Fibroblast of lung (primary cell): ENCODE data around the gene NUCB1. TPM values are rescaled to one million over a fixed set of nuclear protein-coding genes. Genes with fewer than 3 reads are reported as not detected.
A peak's percentile ranks its signal among the peaks of the same experiment; 100 is the strongest.

Experiments used
- DNase-seq, 2 donors: peaks; one replicate each; pipeline versions ENCODE4 v3.0.0 to v3.0.0-alpha.2; 2010; ENCODE audit warnings: low read depth in 2 of 2
- H2AFZ ChIP-seq: 2 replicates; pipeline ENCODE4 v1.5.1; 2012; ENCODE audit warnings: low read length, control low read depth, inconsistent platforms
- H3K27ac ChIP-seq: 2 replicates; pipeline ENCODE4 v1.5.1; 2011; ENCODE audit warnings: low read length, control low read depth; ENCODE audit not compliant: insufficient read depth
- H3K27me3 ChIP-seq: 2 replicates; pipeline ENCODE4 v1.5.1; 2011; ENCODE audit warnings: mild to moderate bottlenecking, low read length; ENCODE audit not compliant: control insufficient read depth, insufficient read depth
- H3K36me3 ChIP-seq: 2 replicates; pipeline ENCODE4 v1.5.1; 2011; ENCODE audit warnings: low read length; ENCODE audit not compliant: control insufficient read depth, insufficient read depth
- H3K4me1 ChIP-seq: 2 replicates; pipeline ENCODE4 v1.5.1; 2011; ENCODE audit warnings: low read length; ENCODE audit not compliant: control insufficient read depth, insufficient read depth; ENCODE audit errors: extremely low read depth
- H3K4me2 ChIP-seq: 2 replicates; pipeline ENCODE4 v1.5.1; 2011; ENCODE audit warnings: low read length, control low read depth; ENCODE audit not compliant: insufficient read depth; ENCODE audit errors: extremely low read depth
- H3K4me3 ChIP-seq, 4 experiments: fragments of 200-600 bp in 1 of 4; sonication (generic) in 1 of 4; replicated peaks in 1 of 4; 2 replicates each; pipeline ENCODE4 v1.5.1; 2011 to 2016; ENCODE audit warnings: low read length in 4 of 4, low read depth in 3 of 4, mild to moderate bottlenecking in 3 of 4, control low read depth in 2 of 4, inconsistent platforms in 1 of 4, mixed read lengths in 1 of 4; ENCODE audit not compliant: insufficient read depth in 1 of 4; ENCODE audit errors: control extremely low read depth in 1 of 4
- H3K79me2 ChIP-seq: 2 replicates; pipeline ENCODE4 v1.5.1; 2012; ENCODE audit warnings: mild to moderate bottlenecking, low read length, inconsistent platforms; ENCODE audit not compliant: control insufficient read depth, insufficient read depth
- H3K9ac ChIP-seq: 2 replicates; pipeline ENCODE4 v1.5.1; 2011; ENCODE audit warnings: mild to moderate bottlenecking, low read length, control low read depth; ENCODE audit not compliant: insufficient read depth
- H3K9me3 ChIP-seq: 2 replicates; pipeline ENCODE4 v1.5.1; 2012; ENCODE audit warnings: low read depth, low read length; ENCODE audit not compliant: control insufficient read depth, insufficient read depth
- H4K20me1 ChIP-seq: 2 replicates; pipeline ENCODE4 v1.5.1; 2011; ENCODE audit warnings: low read length; ENCODE audit not compliant: control insufficient read depth, insufficient read depth; ENCODE audit errors: extremely low read depth
- CTCF ChIP-seq, 2 donors: IDR thresholded peaks in 1 of 2; conservative IDR thresholded peaks in 1 of 2; 1 replicate in 1 of 2; 2 replicates in 1 of 2; pipeline ENCODE4 v1.5.1; 2011 to 2012; ENCODE audit warnings: low read length in 2 of 2, control low read depth in 1 of 2, inconsistent platforms in 1 of 2, low read depth in 1 of 2, mild to moderate bottlenecking in 1 of 2
- EZH2 ChIP-seq: IDR thresholded peaks from 2 replicates; pipeline ENCODE4 v1.5.1; 2012; ENCODE audit warnings: low read length, control low read depth, mild to moderate bottlenecking; ENCODE audit errors: missing control alignments
- polyA plus RNA-seq, 2 donors: library from polyadenylated mRNA; depleted of rRNA in 1 of 2; stranded (reverse) in 1 of 2; unstranded in 1 of 2; fragments of >200 nt; gene quantifications; 2 replicates each; pipeline ENCODE4 v1.2.1, GENCODE V29; 2011 to 2012; ENCODE audit warnings: missing spikeins in 1 of 2
- total RNA-seq: library from RNA; depleted of rRNA; stranded (reverse); fragments of >200 nt; gene quantifications from 2 replicates; pipeline ENCODE4 v1.2.1, GENCODE V29; 2014

Gene NUCB1
- total and polyA plus RNA-seq, 2 donors (not counting 1 experiment from before 2014, with no cell fraction given): 129 to 130 TPM

GRCh38 chr19:48928164-48929025 lies 28.3 kb downstream of the NUCB1 start:
- DNase-seq: peak; percentile 58 to 84
- H3K4me1 ChIP-seq: peaks cover 8% of the 10 kb centered on the region
- TF ChIP-seq CTCF (conservative IDR thresholded peaks at IDR 0.05 in 1 of 2, IDR thresholded peaks at IDR 0.05 in 1 of 2; ENCODE audit: low read depth in 1 of 2, low read length in 2 of 2) (no peak), EZH2 (no peak)

GRCh38 chr19:48933382-48933932 lies 33.3 kb downstream of the NUCB1 start, which contains the start of gene DHDH:
Gene DHDH (plus strand): TSS chr19:48933699. CDS start chr19:48933722, 23 bp downstream.
- Histone ChIP-seq H3K79me2 (no peaks in the 10 kb centered on the region), H3K27me3 (no peaks in the 10 kb centered on the region), H3K9me3 (no peaks in the 10 kb centered on the region), H3K36me3 (no peaks in the 10 kb centered on the region), H2AFZ (peak within 1 kb of the TSS; percentile 82), H4K20me1 (no peaks in the 10 kb centered on the region), H3K4me1 (peaks cover 2% of the 10 kb centered on the region), H3K9ac (no peak within 1 kb of the TSS), H3K4me3 (peak within 1 kb of the TSS; percentile 45 to 60 (median 52)), H3K4me2 (peak within 1 kb of the TSS; percentile 94), H3K27ac (no peak within 1 kb of the TSS)
- peak; percentile 33 to 63 for DNase-seq
- no peak for TF ChIP-seq EZH2
- TF ChIP-seq CTCF (conservative IDR thresholded peaks at IDR 0.05 in 1 of 2, IDR thresholded peaks at IDR 0.05 in 1 of 2; ENCODE audit: low read depth in 1 of 2, low read length in 2 of 2): no peak

More at GRCh38 chr19:48928164-48929025, 28.3 kb downstream of the NUCB1 start:
- H3K79me2 ChIP-seq: no peaks in the 10 kb centered on the region
- H3K4me3 ChIP-seq: no peak overlapping the region
- H4K20me1 ChIP-seq: no peaks in the 10 kb centered on the region
- no peak overlapping the region for H3K4me2 ChIP-seq
- H3K27ac ChIP-seq: no peak overlapping the region
- no peak overlapping the region for H2AFZ ChIP-seq
- no peaks in the 10 kb centered on the region for H3K27me3 ChIP-seq
- no peak overlapping the region for H3K9ac ChIP-seq
- H3K36me3 ChIP-seq: no peaks in the 10 kb centered on the region
- no peaks in the 10 kb centered on the region for H3K9me3 ChIP-seq

GRCh38 chr19:48934837-48935236 lies 34.7 kb downstream of the NUCB1 start:
- H4K20me1 ChIP-seq: no peaks in the 10 kb centered on the region
- no peaks in the 10 kb centered on the region for H3K36me3 ChIP-seq
- no peaks in the 10 kb centered on the region for H3K9me3 ChIP-seq
- H3K79me2 ChIP-seq: no peaks in the 10 kb centered on the region
- TF ChIP-seq EZH2: no peak
- TF ChIP-seq CTCF (conservative IDR thresholded peaks at IDR 0.05 in 1 of 2, IDR thresholded peaks at IDR 0.05 in 1 of 2; ENCODE audit: low read depth in 1 of 2, low read length in 2 of 2): no peak
- H2AFZ ChIP-seq: no peak overlapping the region
- peaks cover 2% of the 10 kb centered on the region for H3K4me1 ChIP-seq
- no peak for DNase-seq
- H3K4me2 ChIP-seq: no peak overlapping the region
- no peak overlapping the region for H3K4me3 ChIP-seq
- no peaks in the 10 kb centered on the region for H3K27me3 ChIP-seq
- no peak overlapping the region for H3K27ac ChIP-seq
- no peak overlapping the region for H3K9ac ChIP-seq
